ENCODE data around the gene MOB3B.

MOB3B gene

DNA sequence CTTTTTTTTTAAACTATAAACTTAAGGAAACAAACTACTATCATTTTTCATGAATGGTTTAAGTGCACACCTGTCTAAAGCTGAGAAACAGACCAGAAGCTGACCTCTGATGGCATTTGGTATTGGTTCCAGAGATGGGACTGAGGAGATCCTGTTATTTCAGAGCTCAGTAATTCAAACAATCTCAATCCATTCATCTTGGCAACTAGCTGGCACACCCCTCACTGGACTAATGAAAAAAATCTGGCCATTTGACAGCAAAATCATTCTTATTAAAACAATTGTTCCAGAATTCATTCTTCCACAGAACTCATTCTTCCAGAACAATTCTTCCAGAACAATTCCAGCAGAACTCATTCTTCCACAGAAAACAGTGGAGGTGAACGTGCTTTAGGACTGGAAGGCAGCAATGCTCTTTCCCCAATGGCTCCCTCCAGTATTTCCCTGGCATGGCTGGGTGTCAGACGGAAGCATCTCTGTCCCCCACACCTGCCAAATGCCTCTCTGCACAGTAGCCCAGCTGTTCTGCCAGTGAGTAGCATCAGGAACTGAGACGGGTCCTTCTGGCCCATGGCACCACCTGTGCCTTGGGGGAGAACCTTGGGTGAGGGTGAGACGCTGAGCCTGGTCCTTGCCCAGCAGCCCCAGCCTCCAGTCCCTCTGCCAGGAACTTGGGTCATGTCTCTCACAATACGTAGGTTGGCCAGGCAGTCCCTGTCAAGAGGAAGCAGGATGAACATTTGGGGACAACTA, 145.2 kb downstream of the MOB3B start:
- no peak for DNase-seq

DNA sequence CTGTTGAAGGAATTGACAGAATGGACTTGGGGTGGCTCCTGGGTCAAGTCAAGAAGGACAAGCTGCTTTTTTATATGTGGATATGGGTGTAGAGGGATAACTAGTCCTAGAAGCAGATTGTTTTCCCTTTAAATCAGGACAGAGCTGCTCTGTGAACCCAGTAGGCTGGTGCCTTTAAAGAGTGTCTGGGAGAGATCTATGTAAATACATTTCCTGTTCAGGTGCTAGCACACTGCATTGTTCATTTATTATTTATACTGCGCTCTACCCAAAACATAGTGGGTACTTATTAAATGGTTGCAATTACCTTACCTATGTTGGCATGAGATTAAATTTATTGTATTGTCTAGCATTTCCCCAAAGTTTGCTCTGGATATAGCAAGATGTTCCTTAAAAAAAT, 146.1 kb downstream of the MOB3B start:
- DNase-seq = no peak

DNA sequence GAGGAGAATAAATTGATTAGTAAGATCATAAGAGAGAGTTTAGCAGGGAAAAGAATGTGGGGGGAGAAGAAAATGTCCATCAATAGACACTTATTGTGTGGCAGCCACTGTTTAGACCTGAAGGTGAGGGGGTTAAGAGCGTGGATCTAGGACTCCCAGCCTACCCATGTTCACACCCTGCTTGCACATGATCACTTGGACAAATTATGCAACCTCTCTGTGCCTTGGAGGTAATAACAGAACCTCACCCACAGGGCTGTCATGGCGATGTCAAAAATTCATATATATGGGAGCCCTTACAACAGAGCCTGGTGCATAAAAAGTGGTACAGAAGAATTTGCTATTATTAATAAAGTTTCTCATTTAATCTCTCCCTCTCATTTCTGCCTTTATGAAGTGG, 146.6 kb downstream of the MOB3B start:
- no peak for DNase-seq

DNA sequence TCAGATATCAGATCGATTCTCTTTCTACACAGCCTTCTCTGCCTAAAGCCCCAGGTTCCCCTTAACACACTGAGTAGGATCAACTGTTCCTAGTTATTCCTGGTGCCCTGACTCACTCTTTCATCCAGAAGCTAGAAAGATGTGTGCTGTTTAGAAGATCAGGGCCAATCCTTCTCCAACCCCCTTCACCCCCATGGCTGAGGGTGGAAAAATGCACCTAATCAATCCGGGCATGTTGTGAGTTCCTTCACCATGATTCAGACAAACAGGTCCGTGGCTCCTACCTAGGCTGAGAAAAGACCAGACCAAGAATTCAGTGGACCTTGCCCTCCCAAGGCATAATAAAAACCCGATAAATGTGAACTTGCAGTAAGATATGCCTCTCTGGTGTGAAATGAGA, 147.3 kb downstream of the MOB3B start:
- DNase-seq = no peak

DNA sequence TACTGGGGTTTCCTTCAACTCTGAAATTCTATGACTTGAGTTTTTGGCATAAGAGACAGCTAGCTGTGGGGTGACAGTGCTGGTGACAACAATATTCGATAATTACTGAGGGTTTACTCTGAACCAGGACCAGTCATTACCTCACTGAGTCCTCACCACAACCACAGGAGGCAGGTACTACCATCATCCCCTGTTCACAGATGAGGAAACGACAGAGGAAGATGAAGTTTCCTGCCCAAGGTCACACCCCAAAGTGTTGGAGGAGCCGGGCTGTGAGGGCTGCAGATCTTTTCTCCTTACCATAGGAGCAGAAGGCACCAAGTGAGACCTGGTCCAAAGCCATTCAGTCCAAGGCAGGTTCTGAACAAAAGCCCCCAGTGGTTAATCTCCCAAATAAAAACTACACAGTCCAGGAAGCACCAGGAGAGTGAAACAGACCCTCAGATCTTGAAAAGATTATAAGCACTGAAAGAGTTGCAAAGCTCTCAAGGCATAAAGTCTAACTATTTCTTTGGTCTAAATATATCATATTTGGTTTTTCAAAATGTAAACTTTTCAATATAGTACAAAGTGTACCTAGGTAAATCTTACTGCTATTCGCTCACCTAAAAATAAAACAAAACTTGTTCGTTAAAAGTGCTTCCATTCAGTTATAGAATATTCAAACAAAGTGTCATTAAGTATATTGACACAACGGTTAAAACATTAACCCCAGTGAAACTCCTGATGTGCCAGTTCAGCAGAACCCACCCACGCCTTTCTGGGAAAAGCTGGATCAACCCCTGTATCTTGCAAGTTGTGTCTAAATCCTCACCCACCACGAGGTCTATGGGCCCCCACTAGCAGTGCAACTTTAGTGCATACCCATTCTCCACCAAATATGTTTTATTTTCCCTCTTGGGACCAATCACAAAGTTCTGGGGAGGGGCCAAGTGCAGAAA, 150.0 kb downstream of the MOB3B start:
- DNase-seq = no peak

DNA sequence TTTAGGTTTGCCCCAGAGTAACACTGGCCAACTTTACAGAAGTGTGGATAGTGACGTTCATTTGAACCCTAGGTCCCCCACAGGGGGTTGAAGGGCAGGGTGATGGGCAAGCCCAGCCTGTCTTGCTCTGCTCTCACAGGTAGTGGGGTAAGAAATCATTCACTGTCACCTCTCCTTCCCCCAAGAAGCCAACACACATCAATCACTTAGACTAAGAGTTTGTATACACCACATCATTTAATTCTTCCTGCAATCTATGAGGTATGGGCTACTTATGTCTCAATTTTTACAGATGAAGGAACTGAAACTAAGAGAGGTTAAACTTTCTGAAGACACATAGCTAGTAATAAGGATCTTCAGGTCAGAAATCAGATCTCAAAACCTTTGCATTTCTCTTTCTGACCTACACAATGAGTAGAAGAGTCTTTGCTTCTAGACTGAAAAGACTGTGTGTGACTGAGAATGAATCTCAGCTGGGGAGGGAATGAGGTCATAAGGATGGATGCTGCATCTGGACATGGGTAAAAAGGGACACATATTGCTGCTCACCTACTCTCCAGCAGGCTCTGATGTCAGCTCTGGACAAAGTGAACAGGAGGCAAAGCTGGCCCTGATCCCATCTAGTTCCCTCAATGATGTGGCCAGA, 151.7 kb downstream of the MOB3B start:
- DNase-seq = no peak

DNA sequence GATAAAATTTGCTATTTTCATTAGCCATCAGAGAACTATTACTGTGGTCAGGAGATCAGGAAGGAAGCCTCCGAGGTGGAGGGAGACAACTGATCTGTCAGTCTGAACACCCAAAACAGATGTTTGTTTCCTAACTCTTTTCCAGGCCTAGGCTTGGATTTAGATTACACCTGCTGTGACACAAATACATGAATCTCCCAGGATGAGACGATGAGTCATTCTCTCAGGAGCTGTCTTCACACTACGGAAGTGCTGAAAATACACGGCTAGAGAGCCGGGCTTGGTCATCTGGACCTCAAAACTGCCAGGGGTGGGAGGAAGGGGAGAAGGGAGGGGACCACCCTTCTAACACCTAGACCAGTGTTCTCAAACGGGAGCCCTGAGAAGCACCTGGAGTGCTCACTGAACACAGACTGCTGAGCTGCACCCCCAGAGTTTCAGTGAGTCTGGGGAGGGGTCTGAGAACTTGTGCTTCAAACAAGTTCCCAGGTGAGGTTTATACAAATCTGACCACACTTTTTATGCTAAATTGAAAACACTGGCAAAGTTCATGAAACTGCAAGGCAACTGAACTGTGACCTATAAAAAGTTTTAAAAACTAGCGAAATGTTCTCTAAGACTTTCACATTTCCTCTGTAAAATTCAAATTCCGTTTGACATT, 152.3 kb downstream of the MOB3B start:
- DNase-seq = no peak

DNA sequence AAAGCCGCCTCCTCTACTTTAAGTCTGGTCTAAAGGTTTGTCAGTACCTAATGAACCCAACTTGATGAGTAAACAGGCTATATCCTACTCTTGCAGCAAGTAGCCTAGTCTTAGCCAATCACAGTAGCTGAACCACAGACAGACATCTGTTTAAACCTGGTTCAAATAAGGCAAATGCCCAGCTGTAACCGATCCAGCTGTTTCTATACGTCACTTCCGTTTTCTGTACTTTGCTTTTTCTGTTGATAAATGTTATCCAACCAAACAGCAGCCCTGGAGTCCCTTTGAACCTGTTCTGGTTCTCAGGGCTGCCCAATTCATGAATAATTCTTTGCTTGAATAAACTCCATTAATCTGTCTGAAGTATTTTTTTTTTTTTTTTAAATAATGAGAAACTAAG, 155.8 kb downstream of the MOB3B start:
- DNase-seq = no peak

DNA sequence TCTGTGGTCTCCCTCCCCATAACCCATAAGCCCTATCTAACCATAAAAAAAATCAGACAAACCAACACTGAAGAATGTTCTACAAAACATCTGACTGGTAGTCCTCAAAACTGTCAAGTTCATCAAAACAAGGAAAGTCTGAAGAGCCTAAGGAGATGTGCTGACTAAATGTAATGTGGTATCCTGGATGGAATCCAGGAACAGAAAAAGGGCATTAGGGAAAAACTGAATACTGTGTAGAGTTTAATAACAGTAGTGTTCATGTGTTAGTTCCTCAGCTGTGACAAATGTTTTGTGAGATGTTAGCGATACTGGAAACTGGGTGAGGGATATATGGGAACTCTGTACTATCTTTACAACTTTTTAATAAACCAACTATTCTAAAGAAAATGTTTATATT, 157.0 kb downstream of the MOB3B start:
- DNase-seq = no peak

DNA sequence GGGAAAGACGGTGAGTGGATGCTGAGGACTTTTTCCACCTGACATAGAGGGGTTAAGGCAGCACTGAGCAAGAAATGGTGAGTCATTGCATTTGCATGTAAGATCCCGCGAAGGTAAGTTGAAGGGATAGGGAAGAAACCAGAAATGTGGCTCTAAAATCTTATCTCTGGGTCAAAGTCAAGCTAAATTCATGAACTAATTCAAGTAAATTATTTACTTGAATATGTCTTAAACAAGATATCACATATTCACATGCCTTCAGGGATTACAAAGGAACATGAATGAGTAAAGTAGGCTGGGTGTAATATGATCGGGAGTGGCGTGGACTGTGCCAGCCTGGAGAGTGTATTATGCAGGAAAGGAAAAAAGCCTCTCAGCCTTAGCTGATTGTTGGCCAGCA, 158.2 kb downstream of the MOB3B start:
- DNase-seq = no peak

DNA sequence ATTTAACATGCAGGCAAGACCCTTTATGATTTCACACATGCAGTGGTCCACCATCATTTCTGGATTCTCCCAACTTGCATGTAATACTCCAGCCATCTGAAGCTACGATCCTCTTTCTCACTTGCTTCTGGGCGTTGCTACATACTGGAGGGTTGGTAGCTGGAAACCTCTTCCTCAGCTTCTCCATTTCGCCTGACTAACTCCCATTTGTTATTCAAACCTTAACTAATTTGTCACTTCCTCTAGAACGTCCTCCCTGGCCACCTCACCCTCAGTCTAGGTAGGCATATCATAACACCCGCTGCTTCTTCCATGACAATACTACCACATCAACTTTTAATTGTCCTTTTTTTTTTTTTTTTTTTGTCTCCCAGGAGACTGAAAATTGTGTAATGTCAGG, 160.0 kb downstream of the MOB3B start:
- DNase-seq = peak; percentile 17 to 55

DNA sequence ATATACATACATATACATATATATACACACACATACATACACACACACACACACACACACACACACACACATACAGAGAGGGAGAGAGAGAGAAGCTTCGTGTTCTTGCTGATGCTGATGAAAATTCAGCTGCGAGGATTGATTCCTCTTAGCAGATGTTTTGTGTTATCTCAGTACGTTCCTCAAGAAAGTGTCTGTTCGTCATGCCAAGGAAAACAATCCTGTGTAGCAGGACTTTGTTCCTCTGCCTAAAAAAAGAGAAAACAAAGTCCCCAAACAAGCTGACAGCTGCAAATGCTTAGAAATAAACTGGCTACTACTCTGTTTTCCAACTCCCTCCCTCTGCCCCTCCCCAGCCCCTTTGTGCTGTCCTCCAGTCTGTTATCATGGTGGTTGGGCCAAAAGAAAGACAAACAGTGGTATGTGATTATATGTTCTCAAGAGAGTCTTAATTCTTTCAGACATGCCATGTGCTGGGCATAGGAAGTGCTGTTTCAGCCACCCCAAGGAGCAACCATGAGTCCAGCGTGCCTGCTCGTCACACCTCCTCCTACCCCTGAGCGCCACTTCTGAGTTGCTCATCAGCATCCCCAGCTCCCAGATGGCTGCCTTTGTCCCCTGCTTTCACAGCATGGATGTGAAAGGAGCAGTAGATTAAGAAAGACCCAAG, 161.2 kb downstream of the MOB3B start:
- no peak for DNase-seq

DNA sequence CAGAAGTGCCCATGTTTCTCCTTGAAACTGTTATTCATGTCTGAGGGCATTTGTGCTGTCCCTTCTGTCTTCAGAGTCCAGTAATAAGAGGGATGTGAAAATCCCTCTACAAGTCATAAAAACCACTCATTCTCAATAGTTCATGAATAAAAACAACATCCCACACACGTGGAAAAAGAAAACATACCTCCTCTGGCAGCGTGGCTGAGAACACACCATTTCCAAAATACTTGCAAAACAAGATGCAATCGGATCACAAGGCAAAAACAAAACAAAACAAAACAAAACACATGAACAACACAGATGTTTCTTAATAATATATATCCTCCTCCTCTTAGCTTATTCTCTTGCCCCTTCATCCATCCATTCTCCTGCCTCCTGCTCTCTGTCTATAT, 161.7 kb downstream of the MOB3B start:
- no peak for DNase-seq

DNA sequence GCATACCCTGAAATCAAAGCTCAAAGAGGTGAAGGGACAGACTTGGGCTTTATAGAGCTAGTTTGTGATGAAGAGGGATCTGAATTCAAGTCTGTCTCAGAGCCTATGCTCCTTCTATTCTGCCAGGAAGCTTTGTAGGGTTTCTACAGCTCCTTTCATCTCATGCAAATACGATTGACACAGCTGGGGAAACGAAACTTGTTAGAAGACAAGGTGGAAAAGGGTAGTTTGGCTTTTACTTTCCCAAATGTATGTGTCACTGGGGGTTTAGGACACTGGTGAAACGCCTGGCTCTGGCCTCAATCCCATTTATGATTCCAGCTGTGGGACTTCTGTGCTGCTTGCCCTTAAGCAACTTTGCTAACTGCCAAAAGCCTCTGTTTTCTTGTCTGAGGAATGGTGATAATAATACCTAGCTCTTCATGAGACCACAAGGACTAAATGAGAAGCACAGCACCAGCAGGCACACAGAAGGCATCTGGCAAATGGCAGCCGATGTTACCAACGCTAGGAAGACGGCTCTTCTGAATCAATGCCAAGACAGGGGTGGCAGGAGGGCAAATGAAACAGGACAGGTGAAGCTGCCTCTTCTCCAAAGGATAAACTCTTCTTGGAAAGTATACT, 162.3 kb downstream of the MOB3B start:
- DNase-seq = no peak

DNA sequence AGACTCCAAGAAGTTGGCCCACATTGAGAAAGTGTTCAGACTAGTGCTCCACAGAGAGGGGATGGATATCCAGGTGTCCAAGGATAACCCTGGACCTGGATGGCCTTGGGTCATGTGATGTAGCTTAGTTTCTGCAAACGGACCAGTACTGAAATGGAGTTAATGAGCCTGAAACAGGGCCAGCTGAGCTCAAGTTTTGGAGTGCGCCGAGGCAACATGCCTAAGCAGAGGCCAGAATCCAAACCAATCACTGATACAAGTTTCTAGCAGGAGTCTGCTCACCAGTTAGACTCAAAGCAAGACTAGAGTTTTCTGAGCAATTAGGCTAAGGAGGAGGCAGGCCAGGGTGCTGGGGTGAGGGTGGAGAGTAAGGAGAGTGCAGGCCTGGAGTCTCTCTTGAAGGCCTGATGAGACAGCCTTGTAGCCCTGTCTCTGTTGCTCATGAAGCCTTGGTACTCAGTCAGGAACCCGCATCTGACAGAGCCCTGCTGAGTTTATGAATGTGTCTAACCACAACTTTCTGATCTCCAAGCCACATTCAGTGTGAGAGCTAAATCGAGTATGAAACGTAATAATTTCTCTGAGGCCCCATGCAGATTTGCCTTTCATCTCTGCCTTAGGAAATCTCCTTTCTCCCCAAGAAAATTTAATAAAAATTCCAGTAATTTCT, 163.8 kb downstream of the MOB3B start:
- DNase-seq = no peak

DNA sequence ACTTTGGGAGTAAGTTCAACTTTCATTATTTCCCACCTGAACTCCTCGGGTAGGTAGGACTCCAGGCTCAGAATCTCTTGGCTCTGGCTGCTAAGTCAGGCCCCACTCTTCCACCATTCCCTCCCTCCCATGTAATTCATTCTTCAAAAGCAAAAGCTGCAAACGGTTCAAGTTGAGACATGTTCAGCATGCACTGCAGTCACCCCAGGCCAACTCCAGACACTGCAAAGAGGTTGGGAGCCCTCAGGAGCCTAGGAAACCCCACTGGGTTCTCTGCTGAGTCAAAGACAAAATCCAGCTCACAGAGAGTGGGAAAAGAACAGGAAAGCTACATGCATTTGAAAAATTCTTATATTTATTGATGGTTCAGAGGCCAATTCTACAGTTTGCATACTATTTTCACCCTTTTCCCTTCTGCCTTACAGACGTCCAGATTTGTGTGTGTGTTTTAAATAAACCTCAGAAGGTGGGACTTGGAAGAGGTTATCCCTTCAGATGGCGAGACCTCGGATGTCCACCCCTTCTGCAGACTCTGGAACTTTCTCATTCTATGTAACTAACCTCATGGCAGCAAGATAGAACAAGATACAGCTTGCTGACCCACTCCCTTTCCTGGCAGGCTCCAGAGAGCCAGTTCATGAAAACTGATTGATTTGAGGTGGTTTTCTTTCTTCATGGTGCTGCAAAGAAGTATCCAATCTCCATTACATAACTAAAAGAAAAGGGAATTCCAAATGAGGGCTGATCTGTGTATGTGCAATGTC, 167.0 kb downstream of the MOB3B start:
- DNase-seq = no peak

DNA sequence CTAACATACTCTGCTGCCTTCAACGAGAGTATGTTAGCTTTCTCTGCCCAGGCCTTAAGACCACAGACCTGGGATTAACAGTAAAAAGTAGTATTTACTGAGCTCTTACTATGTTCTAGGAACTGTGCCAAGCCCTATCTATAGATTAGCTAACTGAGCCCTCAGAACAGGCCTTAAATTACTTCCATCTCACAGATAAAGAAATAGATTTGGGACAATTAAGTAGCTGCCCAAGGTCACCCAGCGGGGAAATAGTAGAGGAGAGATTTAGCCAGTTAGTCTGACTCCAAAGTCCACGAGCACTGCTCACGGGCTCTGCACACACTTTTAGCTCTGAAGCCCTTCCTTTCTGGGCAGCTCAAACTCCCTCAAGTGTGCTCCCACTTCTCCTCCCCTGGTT, 168.1 kb downstream of the MOB3B start:
- DNase-seq = no peak

DNA sequence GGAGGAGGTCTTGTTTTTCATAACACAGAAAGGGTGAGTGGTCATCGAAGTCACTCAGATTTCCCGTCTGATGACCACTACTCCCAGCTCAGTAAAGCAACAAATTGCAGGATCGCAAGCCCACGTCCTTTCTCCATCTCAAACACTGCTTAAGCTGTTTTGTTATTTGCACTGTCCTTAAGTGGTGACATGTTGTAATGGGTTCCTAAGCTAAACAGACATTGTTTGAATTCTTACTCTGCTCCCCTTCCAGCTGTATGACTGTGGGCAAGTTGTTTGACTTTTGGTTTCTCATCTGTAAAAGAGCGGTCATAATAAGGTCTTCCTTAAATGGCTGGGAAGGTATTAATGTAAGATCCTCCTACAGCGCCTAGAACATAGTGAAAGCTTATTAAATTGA, 169.9 kb downstream of the MOB3B start:
- DNase-seq = no peak

DNA sequence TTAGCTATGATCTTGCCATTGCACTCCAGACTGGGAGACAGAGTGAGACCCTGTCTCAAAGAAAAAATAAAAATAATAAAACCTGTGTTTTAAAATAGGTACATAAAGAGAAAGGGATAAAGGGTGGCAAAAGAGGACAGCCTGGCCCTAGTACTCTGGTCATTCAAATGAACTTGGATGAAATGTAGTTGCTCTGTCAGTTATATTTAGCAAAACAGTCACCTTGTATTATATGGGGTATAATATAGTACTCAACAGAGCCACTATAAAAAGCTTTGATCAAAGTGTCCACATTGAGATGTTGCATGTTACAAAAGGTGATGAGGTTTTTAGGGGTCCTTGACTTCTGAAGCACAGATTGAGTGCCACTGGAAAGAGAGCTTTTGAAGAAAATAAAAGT, 171.6 kb downstream of the MOB3B start:
- DNase-seq = no peak

DNA sequence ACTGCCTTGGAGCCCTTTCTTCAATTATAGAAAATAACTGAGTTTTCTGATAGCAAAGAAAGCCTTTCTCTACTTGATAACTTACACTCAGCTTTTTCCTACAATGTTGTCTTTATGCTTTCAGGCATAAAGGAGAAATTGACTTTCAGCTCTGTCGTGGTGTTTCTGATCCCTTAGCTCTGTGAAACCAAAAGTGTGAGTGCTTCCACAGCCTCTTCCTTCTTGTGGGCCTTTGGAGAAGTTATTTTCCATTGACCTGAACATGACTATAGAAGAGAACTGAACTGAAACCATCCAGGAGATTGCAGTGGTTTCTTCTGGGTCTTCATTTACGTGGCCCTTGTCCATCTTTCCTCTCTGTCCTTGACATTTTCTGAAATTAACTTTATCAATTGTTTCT, 173.2 kb downstream of the MOB3B start:
- DNase-seq = no peak

DNA sequence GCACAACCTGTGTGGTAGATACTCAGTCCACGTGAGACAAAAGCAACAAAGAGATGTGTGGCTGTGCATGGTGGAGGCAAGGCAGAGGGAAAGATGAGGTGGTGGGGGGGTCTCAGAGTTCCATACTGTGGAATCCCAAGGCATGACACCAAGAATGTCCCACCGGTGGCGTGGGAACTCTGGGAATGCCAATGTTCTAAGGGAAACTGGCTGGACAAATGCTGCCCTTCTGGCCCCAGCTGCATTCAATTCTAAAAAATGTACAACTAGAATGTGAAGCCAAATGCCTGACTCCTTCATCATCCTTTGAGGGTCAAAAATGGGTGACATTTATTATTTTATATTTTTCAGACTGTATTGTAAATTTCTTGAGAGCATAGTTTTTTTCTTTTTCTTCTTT, 174.4 kb downstream of the MOB3B start:
- no peak for DNase-seq
